Mucosa of descending colon (tissue), 3 donors: ENCODE data around the gene CSPG4. TPM values are rescaled to one million over a fixed set of nuclear protein-coding genes. Genes with fewer than 3 reads are reported as not detected.
"Not testable (repeated sequence)": the region's sequence is repeated elsewhere in the genome, so short reads cannot be mapped to it uniquely, and the experiment has no call there.

ENCODE experiments used
- ATAC-seq: fragments of 200-7000 bp; cut with Tn5 transposase; one replicate; pipeline ENCODE4 v1.9.1; 2020; ENCODE audit warnings: mild to moderate bottlenecking, moderate library complexity
- DNase-seq, 3 donors: peaks; one replicate each; pipeline ENCODE4 v3.0.0-alpha.2; 2020
- H3K36me3 ChIP-seq: fragments of 200-600 bp; one replicate; pipeline ENCODE4 v1.8.0; 2021; ENCODE audit warnings: low read depth, mild to moderate bottlenecking
- H3K4me1 ChIP-seq: fragments of 200-600 bp; one replicate; pipeline ENCODE4 v1.8.0; 2021; ENCODE audit warnings: low read depth, mild to moderate bottlenecking
- H3K4me3 ChIP-seq: fragments of 200-600 bp; one replicate; pipeline ENCODE4 v1.8.0; 2021; ENCODE audit warnings: mild to moderate bottlenecking
- H3K9me3 ChIP-seq: fragments of 200-600 bp; one replicate; pipeline ENCODE4 v1.8.0; 2021; ENCODE audit warnings: mild to moderate bottlenecking
- intact Hi-C, 2 donors: fragments of 100-400 bp; cut with DNase I in 1 of 2; cut with micrococcal nuclease in 1 of 2; formaldehyde crosslinking; loops; one replicate each; pipeline versions ENCODE4 v1.11.0 to v1.11.1; 2022; cut with DNase I, micrococcal nuclease
- total RNA-seq, 3 donors: library from RNA; stranded (reverse); fragmentation: NEBNext Ultra II Directional in 2 of 3; extraction: Animal tissue kit (Norgen Biotek cat#: 25700) in 2 of 3; gene quantifications; one replicate each; pipeline versions ENCODE4 v1.2.1 to v1.2.4, GENCODE V29; 2021 to 2023
- TF ChIP-seq, protein P1 (sequence below): fragments of 200-600 bp; IDR thresholded peaks from one replicate; pipeline ENCODE4 v1.8.0; 2022; ENCODE audit warnings: antibody characterized with exemption, mild to moderate bottlenecking
- donor health status: DM: no; HTN: no; CAD: no; lungs with moderate emphysema.
- donor health status: DM: no; HTN: no; CAD: no.
- donor health status: DM: no; HTN: yes; CAD: no.

CSPG4 gene
- total RNA-seq, 3 donors from 2014 or later: 3.0 to 86.8 (median 7.8) TPM

DNA sequence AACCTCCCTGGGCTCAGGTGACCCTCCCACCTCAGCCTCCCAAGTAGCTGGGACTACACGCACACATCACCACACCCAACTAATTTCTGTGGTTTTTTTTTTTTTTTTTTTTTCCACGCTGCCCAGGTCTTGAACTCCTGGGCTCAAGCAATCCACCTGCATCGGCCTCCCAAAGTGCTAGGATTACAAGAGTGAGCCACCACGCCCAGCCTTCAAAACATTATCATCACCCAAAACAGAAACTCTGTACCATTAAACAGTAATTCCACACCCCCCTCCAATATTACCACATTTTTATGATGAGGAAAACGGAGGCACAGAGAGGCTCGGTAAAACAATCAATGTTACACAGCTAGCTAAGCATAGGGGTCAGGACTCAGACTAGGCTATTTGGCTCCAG, 76.6 kb downstream of the CSPG4 start:
- TF ChIP-seq, protein P1, sequence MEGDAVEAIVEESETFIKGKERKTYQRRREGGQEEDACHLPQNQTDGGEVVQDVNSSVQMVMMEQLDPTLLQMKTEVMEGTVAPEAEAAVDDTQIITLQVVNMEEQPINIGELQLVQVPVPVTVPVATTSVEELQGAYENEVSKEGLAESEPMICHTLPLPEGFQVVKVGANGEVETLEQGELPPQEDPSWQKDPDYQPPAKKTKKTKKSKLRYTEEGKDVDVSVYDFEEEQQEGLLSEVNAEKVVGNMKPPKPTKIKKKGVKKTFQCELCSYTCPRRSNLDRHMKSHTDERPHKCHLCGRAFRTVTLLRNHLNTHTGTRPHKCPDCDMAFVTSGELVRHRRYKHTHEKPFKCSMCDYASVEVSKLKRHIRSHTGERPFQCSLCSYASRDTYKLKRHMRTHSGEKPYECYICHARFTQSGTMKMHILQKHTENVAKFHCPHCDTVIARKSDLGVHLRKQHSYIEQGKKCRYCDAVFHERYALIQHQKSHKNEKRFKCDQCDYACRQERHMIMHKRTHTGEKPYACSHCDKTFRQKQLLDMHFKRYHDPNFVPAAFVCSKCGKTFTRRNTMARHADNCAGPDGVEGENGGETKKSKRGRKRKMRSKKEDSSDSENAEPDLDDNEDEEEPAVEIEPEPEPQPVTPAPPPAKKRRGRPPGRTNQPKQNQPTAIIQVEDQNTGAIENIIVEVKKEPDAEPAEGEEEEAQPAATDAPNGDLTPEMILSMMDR: no peak
- Histone ChIP-seq H3K4me3 (no peak overlapping the region), H3K4me1 (peaks cover 19% of the 10 kb centered on the region), H3K9me3 (no peaks in the 10 kb centered on the region), H3K36me3 (no peaks in the 10 kb centered on the region)
- DNase-seq: no peak
- intact Hi-C loops: no loop called here
- ATAC-seq: no peak

DNA sequence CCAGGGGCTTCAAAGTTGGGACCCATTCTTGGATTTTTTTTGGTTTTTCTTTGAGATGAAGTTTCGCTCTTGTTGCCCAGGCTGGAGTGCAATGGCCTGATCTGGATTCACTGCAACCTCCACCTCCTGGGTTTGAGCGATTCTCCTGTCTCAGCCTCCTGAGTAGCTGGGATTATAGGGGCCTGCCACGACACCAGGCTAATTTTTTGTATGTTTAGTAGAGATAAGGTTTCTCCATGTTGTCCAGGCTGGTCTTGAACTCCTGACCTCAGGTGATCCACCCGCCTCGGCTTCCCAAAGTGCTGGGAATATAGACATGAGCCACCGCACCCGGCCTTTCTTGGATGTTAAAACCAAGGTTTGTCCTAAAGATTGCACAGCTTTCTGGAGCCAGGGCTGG, 78.7 kb downstream of the CSPG4 start:
- DNase-seq, H3K9me3 ChIP-seq, H3K36me3 ChIP-seq, ATAC-seq, intact Hi-C loops, H3K4me3 ChIP-seq: not testable (repeated sequence)
- H3K4me1 ChIP-seq: peaks cover 12% of the 10 kb centered on the region

DNA sequence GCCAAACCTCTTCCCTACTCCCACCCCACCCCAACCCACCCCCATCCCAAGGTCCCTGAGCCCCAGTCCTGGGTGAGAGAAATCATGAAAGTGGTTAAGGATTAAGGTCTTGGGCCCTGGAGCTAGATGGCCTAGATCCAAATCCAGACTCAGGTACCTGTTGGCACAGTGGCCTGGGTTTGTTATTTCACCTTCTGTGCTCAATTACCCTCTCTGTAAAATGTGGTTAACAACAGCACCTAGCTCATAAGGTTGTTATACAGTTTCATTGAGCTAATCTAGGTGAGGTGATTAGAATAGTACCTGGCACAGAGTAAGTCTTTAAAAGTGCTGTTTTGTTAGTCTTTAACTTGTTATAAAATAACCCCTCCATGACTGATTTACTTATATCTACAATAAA, 80.7 kb downstream of the CSPG4 start:
- intact Hi-C loops: no loop called here
- TF ChIP-seq, protein P1: no peak
- Histone ChIP-seq H3K4me1 (no peaks in the 10 kb centered on the region), H3K9me3 (no peaks in the 10 kb centered on the region), H3K4me3 (no peak overlapping the region), H3K36me3 (no peaks in the 10 kb centered on the region)
- ATAC-seq (peak; percentile 38), DNase-seq (peak in 1 of 3 donors; percentile 3)

DNA sequence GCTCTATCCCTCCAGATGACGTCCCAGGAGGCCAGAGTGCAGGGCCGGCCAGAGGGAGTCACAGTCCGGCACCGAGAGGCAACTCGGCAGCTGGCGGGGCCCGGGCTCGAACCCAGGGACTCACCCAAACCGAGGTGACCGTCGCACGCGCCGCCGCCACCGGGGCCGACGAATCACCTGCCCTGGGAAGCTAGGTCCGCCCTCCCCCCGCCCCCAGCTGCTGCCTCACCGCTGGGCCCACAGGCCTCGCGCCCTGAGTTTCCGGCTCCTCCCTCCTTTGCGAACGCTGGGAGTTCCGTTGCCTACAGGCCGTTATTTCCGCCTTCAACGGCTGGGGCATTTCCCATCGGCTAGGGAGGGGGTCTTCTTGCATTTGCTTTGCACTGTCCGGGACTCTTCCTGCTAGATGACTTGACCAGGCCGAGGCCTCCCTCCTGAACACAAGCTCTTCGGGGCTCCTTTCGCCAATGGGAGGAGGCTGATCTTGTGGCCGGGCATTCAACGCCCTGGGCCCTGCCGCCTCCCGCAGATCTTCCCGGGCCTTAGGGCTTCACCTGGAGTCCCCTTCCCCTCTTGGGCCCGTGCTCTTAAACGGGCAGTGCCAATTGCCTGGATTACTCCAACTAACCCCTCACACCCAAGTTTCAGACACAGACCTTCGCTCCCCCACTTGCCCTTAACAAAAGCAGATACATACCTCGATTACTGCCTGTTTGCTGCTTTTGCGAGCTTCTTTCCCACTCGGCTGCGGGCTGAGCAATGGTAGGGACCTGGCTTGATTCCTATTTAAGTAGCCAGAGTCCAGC, 86.9 kb downstream of the CSPG4 start, which contains the start of gene SNUPN:
Gene SNUPN (minus strand): TSS at position 184 of the 806 bp plus-strand sequence. CDS start 4,674 bp downstream, outside the sequence.
- peaks cover 10% of the 10 kb centered on the region for H3K4me1 ChIP-seq
- ATAC-seq: peak; percentile 96
- no peaks in the 10 kb centered on the region for H3K36me3 ChIP-seq
- TF ChIP-seq, protein P1: no peak
- peak; percentile 96 to 97 (median 96) for DNase-seq
- H3K4me3 ChIP-seq: peak within 1 kb of the TSS; percentile 58
- intact Hi-C loops: no loop called here
- no peaks in the 10 kb centered on the region for H3K9me3 ChIP-seq

Other genes starting within 250 kb of the CSPG4 start
- 10 to 100 TPM; 32.0 to 47.1 (median 36.8) TPM for gene PTPN9, start 133.5 kb downstream of the CSPG4 start, total RNA-seq
- gene SNUPN, start 87.1 kb downstream of the CSPG4 start, total RNA-seq: 10 to 100 TPM; 18.7 to 23.9 (median 18.9) TPM
- gene IMP3, start 72.6 kb downstream of the CSPG4 start, total RNA-seq: 10 to 100 TPM; 47.6 to 54.8 (median 50.4) TPM
- gene SNX33, start 64.9 kb downstream of the CSPG4 start, total RNA-seq: 10 to 100 TPM; 23.6 to 38.2 (median 28.7) TPM
- gene UBE2Q2, start 130.6 kb upstream of the CSPG4 start, total RNA-seq: 10 to 100 TPM; 18.2 to 50.3 (median 18.4) TPM
- gene FBXO22, start 191.0 kb upstream of the CSPG4 start, total RNA-seq: 10 to 100 TPM; 19.4 to 27.8 (median 20.7) TPM